ENCODE data around the gene PMVK. TPM values are rescaled to one million over a fixed set of nuclear protein-coding genes. Genes with fewer than 3 reads are reported as not detected.

PMVK gene
- total RNA-seq, 1 experiment from 2014 or later: 13.9 TPM

GRCh38 chr1:154881820-154882535, 54.5 kb downstream of the PMVK start:
- DNase-seq (ENCODE audit: low spot score): peak; percentile 35

- no peak for DNase-seq (ENCODE audit: low spot score)
These were observed 55.8 kb downstream of the PMVK start for GRCh38 chr1:154880671-154881070.

GRCh38 chr1:154879038-154879421, 57.5 kb downstream of the PMVK start:
- DNase-seq (ENCODE audit: low spot score): no peak

- DNase-seq (ENCODE audit: low spot score): peak; percentile 75
These were observed 58.0 kb downstream of the PMVK start for GRCh38 chr1:154878371-154879037.

- peak; percentile 27 for DNase-seq (ENCODE audit: low spot score)
These were observed 59.0 kb downstream of the PMVK start for GRCh38 chr1:154877370-154877974.

- no peak for DNase-seq (ENCODE audit: low spot score)
These were observed 59.6 kb downstream of the PMVK start for GRCh38 chr1:154876842-154877369.

Other genes starting within 250 kb of the PMVK start
- gene KCNN3, start 66.4 kb downstream of the PMVK start, total RNA-seq (2014; rRNA removed; shearing (Covaris generic)): 0.10 and 0.36 TPM in 2 replicates
- gene PBXIP1, start 19.4 kb upstream of the PMVK start, total RNA-seq (2014; rRNA removed; shearing (Covaris generic)): 51.0 and 89.4 TPM in 2 replicates
- 27.1 and 27.5 TPM in 2 replicates for gene PYGO2, start 25.1 kb upstream of the PMVK start, total RNA-seq (2014; rRNA removed; shearing (Covaris generic))
- gene SHC1, start 34.0 kb upstream of the PMVK start, total RNA-seq (2014; rRNA removed; shearing (Covaris generic)): 292 and 357 TPM in 2 replicates
- 312 and 369 TPM in 2 replicates for gene CKS1B, start 38.0 kb upstream of the PMVK start, total RNA-seq (2014; rRNA removed; shearing (Covaris generic))
- gene FLAD1, start 46.6 kb upstream of the PMVK start, total RNA-seq (2014; rRNA removed; shearing (Covaris generic)): 63.5 and 65.9 TPM in 2 replicates
- not detected in 2 replicates for gene LENEP, start 56.9 kb upstream of the PMVK start, total RNA-seq (2014; rRNA removed; shearing (Covaris generic))
- 27.3 and 29.5 TPM in 2 replicates for gene ZBTB7B, start 66.1 kb upstream of the PMVK start, total RNA-seq (2014; rRNA removed; shearing (Covaris generic))
- 0.90 TPM in 1 of 2 replicates, not detected in the other for gene DCST2, start 97.1 kb upstream of the PMVK start, total RNA-seq (2014; rRNA removed; shearing (Covaris generic))
- gene DCST1, start 97.1 kb upstream of the PMVK start, total RNA-seq (2014; rRNA removed; shearing (Covaris generic)): not detected in 2 replicates
- gene ADAM15, start 114.6 kb upstream of the PMVK start, total RNA-seq (2014; rRNA removed; shearing (Covaris generic)): 144 and 154 TPM in 2 replicates
- 20.3 and 21.7 TPM in 2 replicates for gene EFNA4, start 127.0 kb upstream of the PMVK start, total RNA-seq (2014; rRNA removed; shearing (Covaris generic))
- 1.5 and 2.5 TPM in 2 replicates for gene EFNA3, start 142.1 kb upstream of the PMVK start, total RNA-seq (2014; rRNA removed; shearing (Covaris generic))
- 17.0 and 17.9 TPM in 2 replicates for gene EFNA1, start 191.2 kb upstream of the PMVK start, total RNA-seq (2014; rRNA removed; shearing (Covaris generic))
- gene SLC50A1, start 199.1 kb upstream of the PMVK start, total RNA-seq (2014; rRNA removed; shearing (Covaris generic)): 30.4 and 39.8 TPM in 2 replicates
- 37.4 and 116 TPM in 2 replicates for gene DPM3, start 203.8 kb upstream of the PMVK start, total RNA-seq (2014; rRNA removed; shearing (Covaris generic))
- gene KRTCAP2, start 236.6 kb upstream of the PMVK start, total RNA-seq (2014; rRNA removed; shearing (Covaris generic)): 122 and 126 TPM in 2 replicates
- 1.1 and 3.4 TPM in 2 replicates for gene TRIM46, start 237.1 kb upstream of the PMVK start, total RNA-seq (2014; rRNA removed; shearing (Covaris generic))

All from A172 (cell line).